HepG2 (cell line): Measurements from ENCODE around the gene MED13. TPM values are rescaled to one million over a fixed set of nuclear protein-coding genes. Genes with fewer than 3 reads are reported as not detected.

Experiments used
- GLI4 ChIP-seq: sonication (generic); formaldehyde crosslinking; IDR thresholded peaks from 2 replicates; pipeline ENCODE4 v1.5.1; 2020; ENCODE audit warnings: missing genetic modification reagents, mild to moderate bottlenecking, moderate library complexity, borderline replicate concordance
- MLLT10 ChIP-seq: sonication (generic); formaldehyde crosslinking; IDR thresholded peaks from 2 replicates; pipeline ENCODE4 v1.4.0; 2020; ENCODE audit warnings: missing genetic modification reagents
- PLRG1 ChIP-seq: fragments of 450-650 bp; conservative IDR thresholded peaks from 2 replicates; pipeline ENCODE4 v1.6.1; 2016
- RXRB ChIP-seq: IDR thresholded peaks from 2 replicates; pipeline ENCODE4 v1.6.1; 2016; ENCODE audit warnings: borderline replicate concordance, missing genetic modification reagents, missing compliant biosample characterization
- SCMH1 ChIP-seq: sonication (generic); formaldehyde crosslinking; IDR thresholded peaks from 2 replicates; pipeline ENCODE4 v1.9.0; 2021; ENCODE audit warnings: missing genetic modification reagents, mild to moderate bottlenecking, borderline replicate concordance
- ZBTB21 ChIP-seq: sonication (generic); formaldehyde crosslinking; IDR thresholded peaks from 2 replicates; pipeline ENCODE4 v1.4.0; 2020; ENCODE audit warnings: missing genetic modification reagents
- ZFP36L1 ChIP-seq: sonication (generic); formaldehyde crosslinking; IDR thresholded peaks from 2 replicates; pipeline ENCODE4 v1.8.0; 2022; ENCODE audit warnings: mild to moderate bottlenecking, missing genetic modification reagents, moderate library complexity
- ZNF160 ChIP-seq: sonication (generic); formaldehyde crosslinking; IDR thresholded peaks from 2 replicates; pipeline ENCODE4 v1.8.0; 2022; ENCODE audit warnings: mild to moderate bottlenecking, inconsistent platforms, missing genetic modification reagents
- ZNF33A ChIP-seq: sonication (generic); formaldehyde crosslinking; IDR thresholded peaks from 2 replicates; pipeline ENCODE4 v1.5.1; 2020; ENCODE audit warnings: missing genetic modification reagents, mild to moderate bottlenecking, moderate library complexity, borderline replicate concordance
- ZNF670 ChIP-seq: sonication (generic); formaldehyde crosslinking; IDR thresholded peaks from 2 replicates; pipeline ENCODE4 v1.8.0; 2022; ENCODE audit warnings: mild to moderate bottlenecking, missing genetic modification reagents, borderline replicate concordance
- ZNF850 ChIP-seq: sonication (generic); formaldehyde crosslinking; conservative IDR thresholded peaks from 2 replicates; pipeline ENCODE4 v1.9.0; 2021; ENCODE audit warnings: mild to moderate bottlenecking, missing genetic modification reagents
- polyA plus RNA-seq, 8 experiments: library from polyadenylated mRNA; depleted of rRNA in 3 of 8; stranded (reverse) in 7 of 8; unstranded in 1 of 8; fragments of >200 nt; fragmentation: Illumina TruSeq in 4 of 8; extraction: Trizol in 4 of 8; gene quantifications; 2 replicates each; pipeline versions ENCODE4 v1.2.1 to v1.2.3, GENCODE V29; 2011 to 2016; ENCODE audit warnings: low read depth in 4 of 8, missing spikeins in 1 of 8, mixed read lengths in 1 of 8; ENCODE audit not compliant: insufficient read depth in 1 of 8
- total RNA-seq, 5 experiments: library from RNA; depleted of rRNA; stranded (reverse); fragments of >200 nt; fragmentation: Illumina TruSeq; extraction: Trizol; gene quantifications; 2 replicates each; pipeline ENCODE4 v1.2.3, GENCODE V29; 2016; ENCODE audit warnings: low read depth in 1 of 5
- TF ChIP-seq, protein P1 (sequence below): sonication (generic); formaldehyde crosslinking; conservative IDR thresholded peaks from 2 replicates; pipeline ENCODE4 v1.4.0; 2020; ENCODE audit warnings: mild to moderate bottlenecking, missing genetic modification reagents, moderate library complexity
- TF ChIP-seq, protein P2 (sequence below): IDR thresholded peaks from 2 replicates; pipeline ENCODE4 v1.4.0; 2020; ENCODE audit warnings: mild to moderate bottlenecking, missing genetic modification reagents
- TF ChIP-seq, protein P3 (sequence below): sonication (generic); formaldehyde crosslinking; IDR thresholded peaks from 2 replicates; pipeline ENCODE4 v1.4.0; 2020; ENCODE audit warnings: missing genetic modification reagents
- TF ChIP-seq, protein P4 (sequence below): fragments of 450-650 bp; IDR thresholded peaks from 2 replicates; pipeline ENCODE4 v1.6.1; 2017; ENCODE audit warnings: mild to moderate bottlenecking

Gene MED13
- total and polyA plus RNA-seq, 2 of the 13 experiments (the other 11 are each of a cell fraction or from before 2014, with no cell fraction given), result 27.4 to 69.1 TPM

DNA sequence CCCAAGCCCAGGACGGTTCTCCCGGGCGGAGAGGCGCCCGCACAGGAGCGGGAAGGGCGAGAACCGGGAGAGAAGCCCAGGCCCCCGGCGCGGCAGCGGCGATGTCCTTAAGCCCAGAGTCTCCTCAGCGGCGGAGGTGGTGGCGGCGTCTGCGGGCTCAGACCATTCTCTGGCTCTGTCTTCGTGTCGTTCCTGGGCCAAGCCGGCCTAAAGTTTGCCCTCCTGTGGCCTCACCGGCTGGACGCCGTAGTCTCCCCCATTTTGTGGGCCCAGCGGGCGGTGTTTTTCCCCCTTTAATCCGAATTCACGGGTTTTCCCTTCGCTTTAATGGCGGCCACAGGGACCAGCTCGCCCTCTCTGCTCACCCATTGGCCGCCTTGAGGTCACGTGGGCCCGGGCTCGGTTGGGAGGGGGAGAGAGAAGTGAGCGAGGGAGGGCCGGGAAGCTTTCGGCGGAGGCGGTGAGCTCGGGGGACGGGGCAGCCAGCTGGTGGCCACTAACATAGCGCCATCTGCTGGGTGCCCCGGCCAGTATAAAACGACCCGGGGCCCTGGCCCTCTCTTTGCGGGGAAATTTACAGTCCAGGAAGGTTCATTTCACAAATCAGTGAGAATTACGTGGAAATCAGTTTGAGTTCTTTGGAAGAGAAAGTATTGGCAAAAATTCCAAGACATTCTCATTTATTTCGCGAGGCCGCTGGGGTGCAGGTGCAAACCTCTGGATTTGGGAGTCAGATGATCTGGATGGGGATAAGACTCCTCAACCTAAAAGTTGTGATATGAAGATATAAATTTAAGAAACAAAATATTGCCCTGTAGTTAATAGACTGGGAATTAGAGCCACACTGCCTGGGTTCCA lies 762 bp upstream of the MED13 start (continued):
- TF ChIP-seq RXRB, result peak; percentile 50; the same call in 1 of the 2 replicates
- no peak for TF ChIP-seq SCMH1 (CRISPR knock-in tag)
- TF ChIP-seq, protein P1, sequence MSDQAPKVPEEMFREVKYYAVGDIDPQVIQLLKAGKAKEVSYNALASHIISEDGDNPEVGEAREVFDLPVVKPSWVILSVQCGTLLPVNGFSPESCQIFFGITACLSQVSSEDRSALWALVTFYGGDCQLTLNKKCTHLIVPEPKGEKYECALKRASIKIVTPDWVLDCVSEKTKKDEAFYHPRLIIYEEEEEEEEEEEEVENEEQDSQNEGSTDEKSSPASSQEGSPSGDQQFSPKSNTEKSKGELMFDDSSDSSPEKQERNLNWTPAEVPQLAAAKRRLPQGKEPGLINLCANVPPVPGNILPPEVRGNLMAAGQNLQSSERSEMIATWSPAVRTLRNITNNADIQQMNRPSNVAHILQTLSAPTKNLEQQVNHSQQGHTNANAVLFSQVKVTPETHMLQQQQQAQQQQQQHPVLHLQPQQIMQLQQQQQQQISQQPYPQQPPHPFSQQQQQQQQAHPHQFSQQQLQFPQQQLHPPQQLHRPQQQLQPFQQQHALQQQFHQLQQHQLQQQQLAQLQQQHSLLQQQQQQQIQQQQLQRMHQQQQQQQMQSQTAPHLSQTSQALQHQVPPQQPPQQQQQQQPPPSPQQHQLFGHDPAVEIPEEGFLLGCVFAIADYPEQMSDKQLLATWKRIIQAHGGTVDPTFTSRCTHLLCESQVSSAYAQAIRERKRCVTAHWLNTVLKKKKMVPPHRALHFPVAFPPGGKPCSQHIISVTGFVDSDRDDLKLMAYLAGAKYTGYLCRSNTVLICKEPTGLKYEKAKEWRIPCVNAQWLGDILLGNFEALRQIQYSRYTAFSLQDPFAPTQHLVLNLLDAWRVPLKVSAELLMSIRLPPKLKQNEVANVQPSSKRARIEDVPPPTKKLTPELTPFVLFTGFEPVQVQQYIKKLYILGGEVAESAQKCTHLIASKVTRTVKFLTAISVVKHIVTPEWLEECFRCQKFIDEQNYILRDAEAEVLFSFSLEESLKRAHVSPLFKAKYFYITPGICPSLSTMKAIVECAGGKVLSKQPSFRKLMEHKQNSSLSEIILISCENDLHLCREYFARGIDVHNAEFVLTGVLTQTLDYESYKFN (CRISPR knock-in tag), result peak; percentile 71
- TF ChIP-seq MLLT10, result no peak
- TF ChIP-seq ZNF670 (CRISPR knock-in tag), result no peak
- peak; percentile 61 for TF ChIP-seq ZBTB21 (CRISPR knock-in tag)
- no peak for TF ChIP-seq PLRG1
- TF ChIP-seq, protein P2, sequence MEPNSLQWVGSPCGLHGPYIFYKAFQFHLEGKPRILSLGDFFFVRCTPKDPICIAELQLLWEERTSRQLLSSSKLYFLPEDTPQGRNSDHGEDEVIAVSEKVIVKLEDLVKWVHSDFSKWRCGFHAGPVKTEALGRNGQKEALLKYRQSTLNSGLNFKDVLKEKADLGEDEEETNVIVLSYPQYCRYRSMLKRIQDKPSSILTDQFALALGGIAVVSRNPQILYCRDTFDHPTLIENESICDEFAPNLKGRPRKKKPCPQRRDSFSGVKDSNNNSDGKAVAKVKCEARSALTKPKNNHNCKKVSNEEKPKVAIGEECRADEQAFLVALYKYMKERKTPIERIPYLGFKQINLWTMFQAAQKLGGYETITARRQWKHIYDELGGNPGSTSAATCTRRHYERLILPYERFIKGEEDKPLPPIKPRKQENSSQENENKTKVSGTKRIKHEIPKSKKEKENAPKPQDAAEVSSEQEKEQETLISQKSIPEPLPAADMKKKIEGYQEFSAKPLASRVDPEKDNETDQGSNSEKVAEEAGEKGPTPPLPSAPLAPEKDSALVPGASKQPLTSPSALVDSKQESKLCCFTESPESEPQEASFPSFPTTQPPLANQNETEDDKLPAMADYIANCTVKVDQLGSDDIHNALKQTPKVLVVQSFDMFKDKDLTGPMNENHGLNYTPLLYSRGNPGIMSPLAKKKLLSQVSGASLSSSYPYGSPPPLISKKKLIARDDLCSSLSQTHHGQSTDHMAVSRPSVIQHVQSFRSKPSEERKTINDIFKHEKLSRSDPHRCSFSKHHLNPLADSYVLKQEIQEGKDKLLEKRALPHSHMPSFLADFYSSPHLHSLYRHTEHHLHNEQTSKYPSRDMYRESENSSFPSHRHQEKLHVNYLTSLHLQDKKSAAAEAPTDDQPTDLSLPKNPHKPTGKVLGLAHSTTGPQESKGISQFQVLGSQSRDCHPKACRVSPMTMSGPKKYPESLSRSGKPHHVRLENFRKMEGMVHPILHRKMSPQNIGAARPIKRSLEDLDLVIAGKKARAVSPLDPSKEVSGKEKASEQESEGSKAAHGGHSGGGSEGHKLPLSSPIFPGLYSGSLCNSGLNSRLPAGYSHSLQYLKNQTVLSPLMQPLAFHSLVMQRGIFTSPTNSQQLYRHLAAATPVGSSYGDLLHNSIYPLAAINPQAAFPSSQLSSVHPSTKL (CRISPR knock-in tag), result peak; percentile 47; the same call in 1 of the 2 replicates
- TF ChIP-seq ZNF850, result peak; percentile 65; the same call in 1 of the 2 replicates
- TF ChIP-seq, protein P3, sequence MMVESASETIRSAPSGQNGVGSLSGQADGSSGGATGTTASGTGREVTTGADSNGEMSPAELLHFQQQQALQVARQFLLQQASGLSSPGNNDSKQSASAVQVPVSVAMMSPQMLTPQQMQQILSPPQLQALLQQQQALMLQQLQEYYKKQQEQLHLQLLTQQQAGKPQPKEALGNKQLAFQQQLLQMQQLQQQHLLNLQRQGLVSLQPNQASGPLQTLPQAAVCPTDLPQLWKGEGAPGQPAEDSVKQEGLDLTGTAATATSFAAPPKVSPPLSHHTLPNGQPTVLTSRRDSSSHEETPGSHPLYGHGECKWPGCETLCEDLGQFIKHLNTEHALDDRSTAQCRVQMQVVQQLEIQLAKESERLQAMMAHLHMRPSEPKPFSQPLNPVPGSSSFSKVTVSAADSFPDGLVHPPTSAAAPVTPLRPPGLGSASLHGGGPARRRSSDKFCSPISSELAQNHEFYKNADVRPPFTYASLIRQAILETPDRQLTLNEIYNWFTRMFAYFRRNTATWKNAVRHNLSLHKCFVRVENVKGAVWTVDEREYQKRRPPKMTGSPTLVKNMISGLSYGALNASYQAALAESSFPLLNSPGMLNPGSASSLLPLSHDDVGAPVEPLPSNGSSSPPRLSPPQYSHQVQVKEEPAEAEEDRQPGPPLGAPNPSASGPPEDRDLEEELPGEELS (CRISPR knock-in tag), result peak; percentile 33; the same call in 1 of the 2 replicates
- peak; percentile 86 for TF ChIP-seq ZNF160 (CRISPR knock-in tag)
- TF ChIP-seq, protein P4, sequence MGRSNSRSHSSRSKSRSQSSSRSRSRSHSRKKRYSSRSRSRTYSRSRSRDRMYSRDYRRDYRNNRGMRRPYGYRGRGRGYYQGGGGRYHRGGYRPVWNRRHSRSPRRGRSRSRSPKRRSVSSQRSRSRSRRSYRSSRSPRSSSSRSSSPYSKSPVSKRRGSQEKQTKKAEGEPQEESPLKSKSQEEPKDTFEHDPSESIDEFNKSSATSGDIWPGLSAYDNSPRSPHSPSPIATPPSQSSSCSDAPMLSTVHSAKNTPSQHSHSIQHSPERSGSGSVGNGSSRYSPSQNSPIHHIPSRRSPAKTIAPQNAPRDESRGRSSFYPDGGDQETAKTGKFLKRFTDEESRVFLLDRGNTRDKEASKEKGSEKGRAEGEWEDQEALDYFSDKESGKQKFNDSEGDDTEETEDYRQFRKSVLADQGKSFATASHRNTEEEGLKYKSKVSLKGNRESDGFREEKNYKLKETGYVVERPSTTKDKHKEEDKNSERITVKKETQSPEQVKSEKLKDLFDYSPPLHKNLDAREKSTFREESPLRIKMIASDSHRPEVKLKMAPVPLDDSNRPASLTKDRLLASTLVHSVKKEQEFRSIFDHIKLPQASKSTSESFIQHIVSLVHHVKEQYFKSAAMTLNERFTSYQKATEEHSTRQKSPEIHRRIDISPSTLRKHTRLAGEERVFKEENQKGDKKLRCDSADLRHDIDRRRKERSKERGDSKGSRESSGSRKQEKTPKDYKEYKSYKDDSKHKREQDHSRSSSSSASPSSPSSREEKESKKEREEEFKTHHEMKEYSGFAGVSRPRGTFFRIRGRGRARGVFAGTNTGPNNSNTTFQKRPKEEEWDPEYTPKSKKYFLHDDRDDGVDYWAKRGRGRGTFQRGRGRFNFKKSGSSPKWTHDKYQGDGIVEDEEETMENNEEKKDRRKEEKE, result no peak
- TF ChIP-seq GLI4 (CRISPR knock-in tag), result peak; percentile 40; the same call in 1 of the 2 replicates
- TF ChIP-seq ZFP36L1 (CRISPR knock-in tag), result peak; percentile 58; the same call in 1 of the 2 replicates
- TF ChIP-seq ZNF33A (CRISPR knock-in tag), result no peak
